BLaER1 (cell line): Measurements from ENCODE around the gene EXOC3.

Source experiments
- H3K27ac ChIP-seq: shearing (Covaris generic); formaldehyde crosslinking; 2 replicates; pipeline ENCODE4 v1.8.1; 2022
- H3K27me3 ChIP-seq: shearing (Covaris generic); formaldehyde crosslinking; 2 replicates; pipeline ENCODE4 v1.8.1; 2022
- H3K36me3 ChIP-seq: shearing (Covaris generic); formaldehyde crosslinking; 2 replicates; pipeline ENCODE4 v1.8.1; 2022
- H3K4me1 ChIP-seq: shearing (Covaris generic); formaldehyde crosslinking; 2 replicates; pipeline ENCODE4 v1.8.1; 2022
- H3K4me2 ChIP-seq: shearing (Covaris generic); formaldehyde crosslinking; 2 replicates; pipeline ENCODE4 v1.8.1; 2022
- H3K4me3 ChIP-seq: shearing (Covaris generic); formaldehyde crosslinking; 2 replicates; pipeline ENCODE4 v1.8.1; 2022
- H3K9ac ChIP-seq: shearing (Covaris generic); formaldehyde crosslinking; 2 replicates; pipeline ENCODE4 v1.8.1; 2022
- H3K9me3 ChIP-seq: shearing (Covaris generic); formaldehyde crosslinking; 2 replicates; pipeline ENCODE4 v1.8.1; 2022
- H4K20me1 ChIP-seq: shearing (Covaris generic); formaldehyde crosslinking; 2 replicates; pipeline ENCODE4 v1.8.1; 2022
- Cebpa-rat ChIP-seq: shearing (Covaris generic); IDR thresholded peaks from 2 replicates; pipeline ENCODE4 v1.8.1; 2022

EXOC3 gene

GRCh38 chr5:445591-445990 is 2.6 kb downstream of the EXOC3 start:
- Histone ChIP-seq H3K4me2 (no peak overlapping the region), H3K9me3 (no peaks in the 10 kb centered on the region), H3K27ac (no peak overlapping the region), H3K4me3 (no peak overlapping the region), H3K4me1 (peaks cover 48% of the 10 kb centered on the region), H3K36me3 (peaks cover 52% of the 10 kb centered on the region), H4K20me1 (peaks cover 55% of the 10 kb centered on the region), H3K27me3 (no peaks in the 10 kb centered on the region), H3K9ac (no peak overlapping the region)
- no peak for TF ChIP-seq Cebpa-rat

- Histone ChIP-seq H4K20me1 (peaks cover 55% of the 10 kb centered on the region), H3K9ac (no peak overlapping the region), H3K4me2 (no peak overlapping the region), H3K27ac (no peak overlapping the region), H3K9me3 (peaks cover 6% of the 10 kb centered on the region), H3K36me3 (peaks cover 58% of the 10 kb centered on the region), H3K4me1 (peaks cover 41% of the 10 kb centered on the region), H3K4me3 (no peak overlapping the region), H3K27me3 (no peaks in the 10 kb centered on the region)
- no peak for TF ChIP-seq Cebpa-rat
Observed at GRCh38 chr5:446066-446882, 3.3 kb downstream of the EXOC3 start.

GRCh38 chr5:446883-447263 is 3.9 kb downstream of the EXOC3 start:
- H3K9ac ChIP-seq, result no peak overlapping the region
- TF ChIP-seq Cebpa-rat, result no peak
- peaks cover 55% of the 10 kb centered on the region for H4K20me1 ChIP-seq
- peaks cover 12% of the 10 kb centered on the region for H3K9me3 ChIP-seq
- H3K27ac ChIP-seq, result no peak overlapping the region
- H3K36me3 ChIP-seq, result peaks cover 64% of the 10 kb centered on the region
- H3K4me2 ChIP-seq, result no peak overlapping the region
- peaks cover 35% of the 10 kb centered on the region for H3K4me1 ChIP-seq
- H3K4me3 ChIP-seq, result no peak overlapping the region
- H3K27me3 ChIP-seq, result no peaks in the 10 kb centered on the region

- H3K4me2 ChIP-seq, result no peak overlapping the region
- no peak overlapping the region for H3K4me3 ChIP-seq
- no peak for TF ChIP-seq Cebpa-rat
- no peaks in the 10 kb centered on the region for H3K27me3 ChIP-seq
- peaks cover 31% of the 10 kb centered on the region for H3K4me1 ChIP-seq
- peaks cover 71% of the 10 kb centered on the region for H3K36me3 ChIP-seq
- no peak overlapping the region for H3K27ac ChIP-seq
- H3K9me3 ChIP-seq, result peaks cover 18% of the 10 kb centered on the region
- H3K9ac ChIP-seq, result no peak overlapping the region
- H4K20me1 ChIP-seq, result peaks cover 57% of the 10 kb centered on the region
Observed at GRCh38 chr5:447501-447900, 4.5 kb downstream of the EXOC3 start.

- Histone ChIP-seq H3K36me3 (peaks cover 78% of the 10 kb centered on the region), H4K20me1 (peaks cover 64% of the 10 kb centered on the region), H3K27me3 (no peaks in the 10 kb centered on the region), H3K4me1 (peaks cover 37% of the 10 kb centered on the region), H3K4me3 (no peak overlapping the region), H3K9me3 (peaks cover 21% of the 10 kb centered on the region), H3K9ac (no peak overlapping the region), H3K4me2 (no peak overlapping the region), H3K27ac (no peak overlapping the region)
- TF ChIP-seq Cebpa-rat, result no peak
Observed at GRCh38 chr5:448061-448765, 5.2 kb downstream of the EXOC3 start.

GRCh38 chr5:448766-449090 is 5.8 kb downstream of the EXOC3 start:
- no peak overlapping the region for H3K9ac ChIP-seq
- H3K4me1 ChIP-seq, result peaks cover 37% of the 10 kb centered on the region
- H3K9me3 ChIP-seq, result peaks cover 21% of the 10 kb centered on the region
- H3K36me3 ChIP-seq, result peaks cover 83% of the 10 kb centered on the region
- H4K20me1 ChIP-seq, result peaks cover 66% of the 10 kb centered on the region
- no peak overlapping the region for H3K27ac ChIP-seq
- no peaks in the 10 kb centered on the region for H3K27me3 ChIP-seq
- no peak for TF ChIP-seq Cebpa-rat
- H3K4me3 ChIP-seq, result no peak overlapping the region
- no peak overlapping the region for H3K4me2 ChIP-seq

GRCh38 chr5:449151-449550 is 6.2 kb downstream of the EXOC3 start:
- H3K27ac ChIP-seq, result no peak overlapping the region
- peaks cover 21% of the 10 kb centered on the region for H3K9me3 ChIP-seq
- no peaks in the 10 kb centered on the region for H3K27me3 ChIP-seq
- H4K20me1 ChIP-seq, result peaks cover 66% of the 10 kb centered on the region
- H3K4me1 ChIP-seq, result peaks cover 37% of the 10 kb centered on the region
- no peak overlapping the region for H3K4me2 ChIP-seq
- H3K36me3 ChIP-seq, result peaks cover 87% of the 10 kb centered on the region
- no peak for TF ChIP-seq Cebpa-rat
- no peak overlapping the region for H3K4me3 ChIP-seq
- H3K9ac ChIP-seq, result no peak overlapping the region

- Histone ChIP-seq H3K9me3 (peaks cover 21% of the 10 kb centered on the region), H3K4me3 (0 out of 2 replicates have a peak overlapping the region, but pooled peaks have one; percentile 1), H4K20me1 (peaks cover 68% of the 10 kb centered on the region), H3K4me1 (peaks cover 21% of the 10 kb centered on the region), H3K27ac (no peak overlapping the region), H3K4me2 (no peak overlapping the region), H3K9ac (no peak overlapping the region), H3K27me3 (no peaks in the 10 kb centered on the region), H3K36me3 (peaks cover 99% of the 10 kb centered on the region)
- TF ChIP-seq Cebpa-rat, result no peak
Observed at GRCh38 chr5:451587-452458, 8.8 kb downstream of the EXOC3 start.

GRCh38 chr5:452978-453710 is 10.2 kb downstream of the EXOC3 start:
- H3K9me3 ChIP-seq, result peaks cover 21% of the 10 kb centered on the region
- peaks cover 21% of the 10 kb centered on the region for H3K4me1 ChIP-seq
- H3K4me3 ChIP-seq, result no peak overlapping the region
- no peaks in the 10 kb centered on the region for H3K27me3 ChIP-seq
- peaks cover 99% of the 10 kb centered on the region for H3K36me3 ChIP-seq
- no peak for TF ChIP-seq Cebpa-rat
- peak overlapping the region; percentile 77 for H3K4me2 ChIP-seq
- H4K20me1 ChIP-seq, result peaks cover 68% of the 10 kb centered on the region
- no peak overlapping the region for H3K9ac ChIP-seq
- H3K27ac ChIP-seq, result no peak overlapping the region
